HG03103 (cell line): ENCODE data around the gene CAV3.

Experiments
- ATAC-seq: cut with Tn5 transposase; IDR thresholded peaks from one replicate; pipeline ENCODE4 v1.9.1; 2021; ENCODE audit warnings: low read depth; ENCODE audit not compliant: unreplicated experiment

The CAV3 gene

GRCh38 chr3:8759038-8759707, 25.6 kb downstream of the CAV3 start:
- no peak for ATAC-seq

GRCh38 chr3:8760091-8760490, 26.5 kb downstream of the CAV3 start:
- no peak for ATAC-seq

- no peak for ATAC-seq
These were observed 26.9 kb downstream of the CAV3 start for GRCh38 chr3:8760506-8760905.

- ATAC-seq = no peak
These were observed 28.3 kb downstream of the CAV3 start for GRCh38 chr3:8761866-8762265.

GRCh38 chr3:8762607-8763377, 29.2 kb downstream of the CAV3 start:
- no peak for ATAC-seq

- no peak for ATAC-seq
These were observed 30.9 kb downstream of the CAV3 start for GRCh38 chr3:8764528-8764927.

GRCh38 chr3:8765528-8765927, 31.9 kb downstream of the CAV3 start:
- no peak for ATAC-seq

GRCh38 chr3:8766148-8766547, 32.5 kb downstream of the CAV3 start:
- ATAC-seq = no peak

- ATAC-seq = no peak
These were observed 33.7 kb downstream of the CAV3 start for GRCh38 chr3:8767256-8767666.

- ATAC-seq = peak; percentile 29
These were observed 34.2 kb downstream of the CAV3 start for GRCh38 chr3:8767667-8768363.

- ATAC-seq = no peak
These were observed 34.9 kb downstream of the CAV3 start for GRCh38 chr3:8768364-8769087.

- peak; percentile 83 for ATAC-seq
These were observed 35.7 kb downstream of the CAV3 start, which contains the start of gene OXTR for GRCh38 chr3:8769088-8769822. TSS of gene OXTR (minus strand) at chr3:8769613. CDS start at chr3:8768187, 1,426 bp downstream.

- ATAC-seq = no peak
These were observed 40.4 kb downstream of the CAV3 start for GRCh38 chr3:8773941-8774542.

- ATAC-seq = no peak
These were observed 41.6 kb downstream of the CAV3 start for GRCh38 chr3:8775181-8775580.

GRCh38 chr3:8775602-8776001, 42.0 kb downstream of the CAV3 start:
- no peak for ATAC-seq

GRCh38 chr3:8776406-8776805, 42.8 kb downstream of the CAV3 start:
- no peak for ATAC-seq

- no peak for ATAC-seq
These were observed 43.8 kb downstream of the CAV3 start for GRCh38 chr3:8777201-8777977.

GRCh38 chr3:8777978-8778267, 44.3 kb downstream of the CAV3 start:
- no peak for ATAC-seq

- ATAC-seq = no peak
These were observed 44.9 kb downstream of the CAV3 start for GRCh38 chr3:8778475-8778874.
